Kidney epithelial cell (primary cell): ENCODE results near the gene TRIP4. TPM values are rescaled to one million over a fixed set of nuclear protein-coding genes. Genes with fewer than 3 reads are reported as not detected.
A peak's percentile ranks its signal among the peaks of the same experiment; 100 is the strongest.
"Not testable (repeated sequence)": the region's sequence is repeated elsewhere in the genome, so short reads cannot be mapped to it uniquely, and the experiment has no call there.

Experiments
- DNase-seq: peaks from one replicate; pipeline ENCODE4 v3.0.0-alpha.2; 2010; ENCODE audit warnings: low read depth
- H3K27me3 ChIP-seq: 2 replicates; pipeline ENCODE4 v1.6.0; 2011; ENCODE audit warnings: low read length; ENCODE audit not compliant: control insufficient read depth, insufficient read depth
- H3K36me3 ChIP-seq: 2 replicates; pipeline ENCODE4 v1.5.1; 2011; ENCODE audit warnings: low read length; ENCODE audit not compliant: control insufficient read depth, insufficient read depth
- H3K4me3 ChIP-seq: 2 replicates; pipeline ENCODE4 v1.5.1; 2011; ENCODE audit warnings: low read depth, mild to moderate bottlenecking, control low read depth, low read length
- CTCF ChIP-seq: IDR thresholded peaks from 2 replicates; pipeline ENCODE4 v1.5.1; 2011; ENCODE audit warnings: mild to moderate bottlenecking, moderate library complexity, low read length, control low read depth, inconsistent platforms; ENCODE audit not compliant: insufficient read depth, poor library complexity, severe bottlenecking
- total RNA-seq: library from RNA; depleted of rRNA; stranded (reverse); fragments of >200 nt; gene quantifications from 2 replicates; pipeline ENCODE4 v1.2.3, GENCODE V29; 2015

The TRIP4 gene
- total RNA-seq, 1 donor from 2014 or later, result 12.3 TPM

- no peak for TF ChIP-seq CTCF
- H3K4me3 ChIP-seq, result no peak overlapping the region
- DNase-seq, result no peak
- H3K36me3 ChIP-seq, result no peaks in the 10 kb centered on the region
- no peaks in the 10 kb centered on the region for H3K27me3 ChIP-seq
Measured at GRCh38 chr15:64344651-64345294, 42.9 kb upstream of the TRIP4 start.

GRCh38 chr15:64346242-64346641 lies 41.4 kb upstream of the TRIP4 start:
- H3K27me3 ChIP-seq, DNase-seq, H3K4me3 ChIP-seq, H3K36me3 ChIP-seq: not testable (repeated sequence)

- no peaks in the 10 kb centered on the region for H3K27me3 ChIP-seq
- TF ChIP-seq CTCF, result no peak
- H3K36me3 ChIP-seq, result no peaks in the 10 kb centered on the region
- DNase-seq, result no peak
- H3K4me3 ChIP-seq, result no peak overlapping the region
Measured at GRCh38 chr15:64348455-64348854, 39.2 kb upstream of the TRIP4 start.

- H3K27me3 ChIP-seq, result no peaks in the 10 kb centered on the region
- no peaks in the 10 kb centered on the region for H3K36me3 ChIP-seq
- H3K4me3 ChIP-seq, result no peak overlapping the region
- no peak for DNase-seq
- TF ChIP-seq CTCF, result no peak
Measured at GRCh38 chr15:64349375-64349774, 38.3 kb upstream of the TRIP4 start.

GRCh38 chr15:64351265-64351664 lies 36.4 kb upstream of the TRIP4 start:
- TF ChIP-seq CTCF, result no peak
- Histone ChIP-seq H3K4me3 (no peak overlapping the region), H3K27me3 (no peaks in the 10 kb centered on the region), H3K36me3 (no peaks in the 10 kb centered on the region)
- no peak for DNase-seq

GRCh38 chr15:64354688-64355344 lies 32.8 kb upstream of the TRIP4 start:
- no peak for DNase-seq
- H3K4me3 ChIP-seq, result peak overlapping the region; percentile 69
- no peak for TF ChIP-seq CTCF
- no peaks in the 10 kb centered on the region for H3K27me3 ChIP-seq
- H3K36me3 ChIP-seq, result no peaks in the 10 kb centered on the region
